H1 (cell line): ENCODE data around the gene ZNF385C.

Source experiments
- HDAC6 ChIP-seq: IDR thresholded peaks from one replicate; pipeline ENCODE4 v1.7.1; 2012; ENCODE audit warnings: low read depth, mild to moderate bottlenecking, inconsistent platforms, low read length, moderate library complexity
- POLR2AphosphoS5 ChIP-seq: IDR thresholded peaks from 2 replicates; pipeline ENCODE4 v1.6.1; 2011; ENCODE audit warnings: low read depth, low read length

- TF ChIP-seq POLR2AphosphoS5 (no peak), HDAC6 (no peak)
These were observed 12.3 kb upstream of the ZNF385C start for GRCh38 chr17:42110301-42111264.
